SJSA1 (cell line): ENCODE measurements around the gene CNBD2. TPM values are rescaled to one million over a fixed set of nuclear protein-coding genes. Genes with fewer than 3 reads are reported as not detected.
A peak's percentile ranks its signal among the peaks of the same experiment; 100 is the strongest.
"Not testable (repeated sequence)": the region's sequence is repeated elsewhere in the genome, so short reads cannot be mapped to it uniquely, and the experiment has no call there.

Experiments
- DNase-seq, 2 experiments: peaks; one replicate each; pipeline ENCODE4 v3.0.0-alpha.2; 2015 to 2020; ENCODE audit warnings: low spot score in 2 of 2, low read depth in 1 of 2
- H3K27ac ChIP-seq: fragments of 250-450 bp; sonication (Bioruptor Pico); 2 replicates; pipeline ENCODE4 v1.5.1; 2020; ENCODE audit warnings: mild to moderate bottlenecking, moderate library complexity
- H3K27me3 ChIP-seq: fragments of 250-450 bp; sonication (Bioruptor Pico); replicated peaks from 2 replicates; pipeline ENCODE4 v1.5.1; 2020; ENCODE audit warnings: mild to moderate bottlenecking, moderate library complexity
- H3K36me3 ChIP-seq: fragments of 250-450 bp; sonication (Bioruptor Pico); 2 replicates; pipeline ENCODE4 v1.5.1; 2020; ENCODE audit warnings: mild to moderate bottlenecking
- H3K4me1 ChIP-seq: fragments of 250-450 bp; sonication (Bioruptor Pico); replicated peaks from 2 replicates; pipeline ENCODE4 v1.6.1; 2021; ENCODE audit warnings: mild to moderate bottlenecking
- H3K4me3 ChIP-seq: fragments of 250-450 bp; sonication (Bioruptor Pico); 2 replicates; pipeline ENCODE4 v1.5.1; 2020; ENCODE audit warnings: mild to moderate bottlenecking
- H3K9me3 ChIP-seq: fragments of 250-450 bp; sonication (Bioruptor Pico); replicated peaks from 2 replicates; pipeline ENCODE4 v1.5.1; 2020; ENCODE audit warnings: mild to moderate bottlenecking
- total RNA-seq: library from RNA; depleted of rRNA; stranded (reverse); fragments of >200 nt; shearing (Covaris generic); gene quantifications from 2 replicates; pipeline ENCODE4 v1.2.3, GENCODE V29; 2014

Gene CNBD2
- total RNA-seq, 1 experiment from 2014 or later = 3.6 TPM

- not testable (repeated sequence) for H3K9me3 ChIP-seq, DNase-seq, H3K27me3 ChIP-seq, H3K27ac ChIP-seq, H3K4me3 ChIP-seq, H3K4me1 ChIP-seq
- H3K36me3 ChIP-seq = peaks cover 39% of the 10 kb centered on the region
These were observed 77.8 kb downstream of the CNBD2 start for GRCh38 chr20:36046073-36046798.

GRCh38 chr20:36049408-36049807 lies 81.0 kb downstream of the CNBD2 start:
- not testable (repeated sequence) for DNase-seq

DNA sequence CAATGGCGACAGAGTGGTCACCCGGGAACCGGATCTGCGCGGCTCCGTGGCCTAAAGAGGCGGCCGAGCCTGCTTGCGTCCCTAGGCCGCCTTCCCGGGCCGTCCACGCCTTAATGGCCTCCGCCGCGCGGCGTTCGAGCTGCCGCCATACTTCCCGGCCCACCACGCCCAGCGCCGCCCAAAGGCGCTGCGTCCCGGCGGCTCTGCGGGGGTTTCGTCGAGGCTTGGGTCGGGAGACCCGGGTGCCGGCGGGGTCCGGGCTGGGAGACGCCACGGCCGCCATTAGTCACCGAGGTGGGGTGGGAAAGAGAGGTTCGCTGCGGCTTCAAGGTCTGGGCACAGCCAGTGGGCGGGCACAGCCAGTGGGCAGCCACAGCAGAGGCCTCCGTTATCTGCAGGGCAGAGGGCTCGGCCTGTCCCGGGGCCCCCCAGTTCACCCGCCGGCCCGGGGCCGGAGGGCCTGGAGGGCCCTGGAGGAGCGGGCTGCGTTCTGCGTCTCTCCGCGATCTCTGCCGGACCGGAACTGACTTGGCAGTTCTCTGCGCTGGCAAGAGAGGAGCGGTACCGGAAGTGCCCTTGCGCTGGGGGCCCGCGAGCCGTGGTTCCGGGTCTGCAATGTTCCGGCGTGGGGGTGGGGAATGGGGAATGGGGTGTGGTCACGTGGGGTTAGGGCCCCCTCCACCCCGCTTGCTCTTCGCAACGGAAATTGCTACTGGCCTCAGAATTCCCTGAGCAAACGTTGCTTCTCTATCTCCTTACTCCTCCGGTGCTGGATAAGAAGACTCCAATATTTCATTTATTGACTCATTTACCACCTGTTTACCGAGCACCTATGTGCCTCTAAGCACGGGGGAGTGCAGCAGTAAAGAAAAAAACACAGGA lies 82.3 kb downstream of the CNBD2 start:
- H3K9me3 ChIP-seq = no peaks in the 10 kb centered on the region
- peak overlapping the region; percentile 93 for H3K4me3 ChIP-seq
- peaks cover 5% of the 10 kb centered on the region for H3K4me1 ChIP-seq
- H3K27me3 ChIP-seq = no peaks in the 10 kb centered on the region
- H3K36me3 ChIP-seq = peaks cover 29% of the 10 kb centered on the region
- peak overlapping the region; percentile 97 for H3K27ac ChIP-seq
- DNase-seq = peak; percentile 86 to 93

More at GRCh38 chr20:36049408-36049807, 81.0 kb downstream of the CNBD2 start:
- Histone ChIP-seq H3K36me3 (peaks cover 39% of the 10 kb centered on the region), H3K4me3 (peak overlapping the region; percentile 93)
- H3K27ac ChIP-seq, H3K4me1 ChIP-seq, H3K9me3 ChIP-seq, H3K27me3 ChIP-seq: not testable (repeated sequence)

- Histone ChIP-seq H3K36me3 (peaks cover 25% of the 10 kb centered on the region), H3K27me3 (no peaks in the 10 kb centered on the region), H3K27ac (peak overlapping the region; percentile 97), H3K4me1 (peaks cover 5% of the 10 kb centered on the region), H3K4me3 (peak overlapping the region; percentile 93), H3K9me3 (no peaks in the 10 kb centered on the region)
- DNase-seq = no peak
These were observed 83.1 kb downstream of the CNBD2 start for GRCh38 chr20:36051318-36052116.

DNA sequence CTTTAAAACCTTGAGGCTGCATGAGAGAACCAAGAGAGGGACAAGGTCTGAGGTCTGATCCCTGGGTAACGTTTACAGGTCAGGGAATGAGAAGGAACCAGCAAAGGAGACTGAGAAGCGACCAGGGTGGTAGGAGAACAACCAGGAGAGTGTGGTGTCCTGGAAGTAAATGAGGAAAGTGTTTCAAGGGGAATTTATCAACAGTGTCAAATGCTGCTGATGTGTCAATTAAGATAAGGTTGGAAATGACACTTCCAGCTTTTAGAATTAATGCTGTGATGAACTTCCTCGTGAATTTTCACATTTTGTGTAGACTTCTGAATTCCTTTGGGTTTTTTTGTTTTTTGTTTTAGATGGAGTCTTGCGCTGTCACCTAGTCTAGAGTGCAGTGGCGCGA lies 83.7 kb downstream of the CNBD2 start:
- Histone ChIP-seq H3K9me3 (no peaks in the 10 kb centered on the region), H3K36me3 (peaks cover 23% of the 10 kb centered on the region), H3K27me3 (no peaks in the 10 kb centered on the region), H3K4me3 (no peak overlapping the region), H3K27ac (no peak overlapping the region), H3K4me1 (peaks cover 5% of the 10 kb centered on the region)
- DNase-seq = no peak

- H3K36me3 ChIP-seq, H3K27ac ChIP-seq, H3K4me3 ChIP-seq, H3K27me3 ChIP-seq, H3K9me3 ChIP-seq, DNase-seq, H3K4me1 ChIP-seq: not testable (repeated sequence)
These were observed 85.6 kb downstream of the CNBD2 start for GRCh38 chr20:36053863-36054518.

- Histone ChIP-seq H3K27ac (no peak overlapping the region), H3K9me3 (no peaks in the 10 kb centered on the region), H3K36me3 (peaks cover 6% of the 10 kb centered on the region), H3K27me3 (no peaks in the 10 kb centered on the region), H3K4me1 (peaks cover 5% of the 10 kb centered on the region; the same call in 1 of the 2 replicates), H3K4me3 (no peak overlapping the region)
- DNase-seq = no peak
These were observed 86.8 kb downstream of the CNBD2 start for GRCh38 chr20:36055145-36055544.

- Histone ChIP-seq H3K4me1 (peaks cover 10% of the 10 kb centered on the region), H3K36me3 (no peaks in the 10 kb centered on the region), H3K4me3 (no peak overlapping the region), H3K27me3 (no peaks in the 10 kb centered on the region), H3K27ac (no peak overlapping the region), H3K9me3 (no peaks in the 10 kb centered on the region)
- no peak for DNase-seq
These were observed 92.3 kb downstream of the CNBD2 start for GRCh38 chr20:36060676-36061075.

DNA sequence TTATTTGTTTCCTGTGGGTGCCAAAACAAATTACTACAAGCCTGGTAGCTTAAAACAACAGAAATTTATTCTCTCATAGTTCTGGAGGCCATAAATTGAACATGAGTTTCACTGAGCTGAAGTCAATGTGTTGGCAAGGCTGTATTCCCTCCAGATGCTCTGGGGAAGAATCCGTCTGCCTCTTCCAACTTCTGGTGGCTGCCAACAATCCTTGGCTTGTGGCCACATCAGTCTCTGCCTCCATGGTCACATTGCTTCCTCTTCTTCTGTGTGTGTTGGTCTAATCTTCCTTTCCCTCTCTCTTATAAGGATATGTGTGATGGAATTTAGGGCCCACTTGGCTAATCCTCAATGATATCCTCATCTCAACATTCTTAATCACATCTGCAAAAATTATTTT lies 93.4 kb downstream of the CNBD2 start:
- Histone ChIP-seq H3K9me3 (no peaks in the 10 kb centered on the region), H3K27ac (no peak overlapping the region), H3K36me3 (no peaks in the 10 kb centered on the region), H3K27me3 (no peaks in the 10 kb centered on the region), H3K4me3 (no peak overlapping the region), H3K4me1 (peaks cover 10% of the 10 kb centered on the region)
- no peak for DNase-seq

- H3K27me3 ChIP-seq = no peaks in the 10 kb centered on the region
- peaks cover 10% of the 10 kb centered on the region for H3K4me1 ChIP-seq
- H3K9me3 ChIP-seq = no peaks in the 10 kb centered on the region
- H3K27ac ChIP-seq = no peak overlapping the region
- H3K36me3 ChIP-seq = no peaks in the 10 kb centered on the region
- no peak overlapping the region for H3K4me3 ChIP-seq
- DNase-seq = no peak
These were observed 94.4 kb downstream of the CNBD2 start for GRCh38 chr20:36062799-36063198.

- H3K4me3 ChIP-seq = peak overlapping the region; percentile 38
- no peak for DNase-seq
- no peaks in the 10 kb centered on the region for H3K27me3 ChIP-seq
- no peaks in the 10 kb centered on the region for H3K36me3 ChIP-seq
- H3K9me3 ChIP-seq = no peaks in the 10 kb centered on the region
- no peak overlapping the region for H3K27ac ChIP-seq
- peaks cover 10% of the 10 kb centered on the region for H3K4me1 ChIP-seq
These were observed 95.7 kb downstream of the CNBD2 start for GRCh38 chr20:36063916-36064657.

DNA sequence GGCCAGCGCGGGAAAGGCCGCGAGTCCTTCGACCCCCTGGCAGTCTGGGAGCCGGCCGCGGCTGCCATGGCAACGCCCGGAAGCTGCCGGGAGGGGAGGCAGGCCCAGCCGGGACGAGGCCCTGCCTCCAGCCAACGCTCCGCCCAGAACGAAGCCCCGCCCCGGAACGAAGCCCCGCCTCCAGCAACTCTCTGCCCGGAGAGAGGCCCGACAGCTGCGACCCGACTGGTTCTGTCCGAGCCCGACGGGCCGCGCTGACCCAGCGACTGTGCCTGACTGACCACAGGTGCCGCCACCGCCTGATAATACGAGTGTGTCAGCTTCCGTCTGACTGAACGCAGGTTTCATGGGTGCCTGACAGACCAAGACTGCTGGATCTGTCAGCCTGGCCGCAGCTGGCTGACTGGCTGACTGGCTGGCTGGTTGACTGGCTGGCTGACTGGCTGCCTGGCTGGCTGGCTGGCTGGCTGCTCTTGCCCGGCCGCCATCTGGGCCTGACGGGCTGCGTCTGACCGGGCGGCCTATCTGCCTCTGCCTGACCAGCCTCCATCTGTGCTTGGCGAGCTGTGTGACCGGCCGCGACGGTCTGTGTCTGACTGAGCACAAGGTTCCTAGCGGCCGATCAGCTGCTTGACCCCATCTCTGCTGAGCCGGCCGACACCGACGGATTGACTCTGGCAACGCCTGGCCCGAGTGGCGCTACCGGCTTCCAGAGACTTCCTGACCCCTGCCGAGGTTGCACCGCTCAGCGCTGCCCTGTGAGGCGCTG lies 96.5 kb downstream of the CNBD2 start:
- H3K9me3 ChIP-seq = no peaks in the 10 kb centered on the region
- DNase-seq = peak; percentile 79 to 89
- H3K27me3 ChIP-seq = no peaks in the 10 kb centered on the region

More for the DNA sequence above, 96.5 kb downstream of the CNBD2 start:
- peak overlapping the region; percentile 38 for H3K4me3 ChIP-seq
- no peaks in the 10 kb centered on the region for H3K36me3 ChIP-seq
- H3K4me1 ChIP-seq = peaks cover 10% of the 10 kb centered on the region
- H3K27ac ChIP-seq = no peak overlapping the region
